H1 (cell line): Measurements from ENCODE around the gene CCSER2. TPM values are rescaled to one million over a fixed set of nuclear protein-coding genes. Genes with fewer than 3 reads are reported as not detected.

Source experiments
- CTCF ChIA-PET: fragments of 300-600 bp; sonication (Branson Sonifier 250); formaldehyde crosslinking; loops from one replicate; lab custom pipeline; 2021; ENCODE audit not compliant: partially characterized antibody; lab: Charles Lee
- POLR2A ChIA-PET: fragments of 300-600 bp; sonication (Branson Sonifier 250); formaldehyde crosslinking; loops from one replicate; lab custom pipeline; 2021; ENCODE audit warnings: inconsistent platforms; ENCODE audit not compliant: partially characterized antibody; lab: Charles Lee
- DNase-seq, 2 experiments: peaks; one replicate each; pipeline versions ENCODE4 v3.0.0 to v3.0.0-alpha.2; 2010 to 2022; ENCODE audit warnings: low spot score in 2 of 2, low read depth in 1 of 2, mixed read lengths in 1 of 2
- FAIRE-seq: peaks from 2 replicates; lab custom pipeline; 2011; peaks lifted over from hg19 to GRCh38; lab: Jason Lieb, UNC
- H2AFZ ChIP-seq: 2 replicates; pipeline ENCODE4 v1.8.1; 2012; ENCODE audit warnings: low read length, inconsistent platforms
- H2AK5ac ChIP-seq: 2 replicates; pipeline ENCODE4 v1.6.1; 2013; ENCODE audit warnings: low read depth, low read length
- H2BK120ac ChIP-seq: replicated peaks from 2 replicates; pipeline ENCODE3; 2013; ENCODE audit warnings: low read depth, low read length, inconsistent platforms
- H2BK12ac ChIP-seq: 2 replicates; pipeline ENCODE4 v1.6.1; 2013; ENCODE audit warnings: low read depth, low read length
- H2BK15ac ChIP-seq: 2 replicates; pipeline ENCODE4 v1.6.1; 2013; ENCODE audit warnings: low read length
- H2BK20ac ChIP-seq: 2 replicates; pipeline ENCODE4 v1.6.1; 2013; ENCODE audit warnings: low read length
- H2BK5ac ChIP-seq: 2 replicates; pipeline ENCODE4 v1.6.1; 2013; ENCODE audit warnings: low read depth, low read length
- H3K14ac ChIP-seq: 2 replicates; pipeline ENCODE4 v1.6.1; 2013; ENCODE audit warnings: inconsistent platforms; ENCODE audit not compliant: insufficient read length
- H3K18ac ChIP-seq: 2 replicates; pipeline ENCODE4 v1.6.1; 2013; ENCODE audit warnings: low read length; ENCODE audit errors: extremely low read depth
- H3K23ac ChIP-seq: 2 replicates; pipeline ENCODE4 v1.6.1; 2013; ENCODE audit warnings: inconsistent platforms; ENCODE audit not compliant: insufficient read length
- H3K23me2 ChIP-seq: 2 replicates; pipeline ENCODE4 v1.6.1; 2013; ENCODE audit warnings: low read depth, low read length
- H3K27ac ChIP-seq: 2 replicates; pipeline ENCODE4 v1.6.1; 2011; ENCODE audit warnings: low read depth, low read length, inconsistent platforms
- H3K27me3 ChIP-seq, 4 experiments: replicated peaks in 1 of 4; 1 replicate in 1 of 4; 2 replicates in 3 of 4; pipeline versions ENCODE4 v1.6.1 to v1.8.1; 2011 to 2013; ENCODE audit warnings: low read length in 3 of 4, mild to moderate bottlenecking in 3 of 4, inconsistent platforms in 2 of 4, mixed read lengths in 2 of 4, moderate library complexity in 1 of 4; ENCODE audit not compliant: control insufficient read depth in 3 of 4, insufficient read depth in 3 of 4; ENCODE audit errors: extremely low read depth in 1 of 4
- H3K36me3 ChIP-seq, 4 experiments: 2 replicates each; pipeline versions ENCODE4 v1.6.1 to v1.8.1; 2011 to 2013; ENCODE audit warnings: mild to moderate bottlenecking in 4 of 4, low read length in 3 of 4, moderate library complexity in 2 of 4, control low read depth in 1 of 4, inconsistent platforms in 1 of 4; ENCODE audit not compliant: insufficient read depth in 4 of 4, control insufficient read depth in 2 of 4
- H3K4ac ChIP-seq: replicated peaks from 2 replicates; pipeline ENCODE3; 2013; ENCODE audit warnings: low read length, low read depth, mixed read lengths, inconsistent platforms; ENCODE audit not compliant: insufficient read length
- H3K4me1 ChIP-seq, 4 experiments: replicated peaks in 1 of 4; 1 replicate in 1 of 4; 2 replicates in 3 of 4; pipeline versions ENCODE4 v1.6.1 to v1.8.1; 2011 to 2013; ENCODE audit warnings: low read length in 3 of 4, inconsistent platforms in 2 of 4, mixed read lengths in 1 of 4; ENCODE audit not compliant: insufficient read depth in 4 of 4, control insufficient read depth in 3 of 4
- H3K4me2 ChIP-seq, 2 experiments: 2 replicates each; pipeline versions ENCODE4 v1.6.1 to v1.8.1; 2011 to 2013; ENCODE audit warnings: low read depth in 2 of 2, low read length in 2 of 2, control low read depth in 1 of 2, inconsistent platforms in 1 of 2, mild to moderate bottlenecking in 1 of 2; ENCODE audit not compliant: insufficient read depth in 1 of 2
- H3K4me3 ChIP-seq, 4 experiments: fragments of 200-600, 300-600 bp in 1 of 4; sonication (generic), shearing (Covaris generic), sonication (Bioruptor Twin) in 1 of 4; 2 replicates each; pipeline versions ENCODE4 v1.5.1 to v1.8.1; 2011 to 2016; ENCODE audit warnings: low read length in 4 of 4, low read depth in 3 of 4, control low read depth in 2 of 4, inconsistent platforms in 2 of 4, mild to moderate bottlenecking in 2 of 4, mixed read lengths in 1 of 4, moderate library complexity in 1 of 4; ENCODE audit not compliant: insufficient read depth in 2 of 4; ENCODE audit errors: extremely low read depth in 1 of 4
- H3K56ac ChIP-seq: replicated peaks from 2 replicates; pipeline ENCODE3; 2013; ENCODE audit warnings: low read depth, mild to moderate bottlenecking, mixed read lengths, low read length, inconsistent platforms; ENCODE audit not compliant: insufficient read length
- H3K79me1 ChIP-seq: 2 replicates; pipeline ENCODE4 v1.6.1; 2013; ENCODE audit warnings: low read depth, low read length, control low read depth
- H3K79me2 ChIP-seq, 2 experiments: 2 replicates each; pipeline versions ENCODE4 v1.6.1 to v1.8.1; 2012 to 2013; ENCODE audit warnings: low read length in 2 of 2, mild to moderate bottlenecking in 2 of 2, inconsistent platforms in 1 of 2; ENCODE audit not compliant: insufficient read depth in 2 of 2, control insufficient read depth in 1 of 2
- H3K9ac ChIP-seq, 4 experiments: replicated peaks in 1 of 4; 1 replicate in 1 of 4; 2 replicates in 3 of 4; pipeline versions ENCODE4 v1.6.1 to v1.8.1; 2011 to 2013; ENCODE audit warnings: low read depth in 3 of 4, low read length in 3 of 4, control low read depth in 2 of 4, mild to moderate bottlenecking in 2 of 4, moderate library complexity in 2 of 4, inconsistent platforms in 1 of 4; ENCODE audit errors: extremely low read depth in 1 of 4
- H3K9me3 ChIP-seq, 2 experiments: 2 replicates each; pipeline versions ENCODE4 v1.6.1 to v1.8.1; 2012 to 2013; ENCODE audit warnings: mild to moderate bottlenecking in 2 of 2, moderate library complexity in 2 of 2, control low read depth in 1 of 2, inconsistent platforms in 1 of 2, low read depth in 1 of 2, low read length in 1 of 2, mixed read lengths in 1 of 2; ENCODE audit not compliant: insufficient read depth in 2 of 2
- H4K20me1 ChIP-seq, 2 experiments: replicated peaks in 1 of 2; 2 replicates each; pipeline versions ENCODE3 to v1.8.1; 2011 to 2013; ENCODE audit warnings: inconsistent platforms in 2 of 2, low read length in 2 of 2, mild to moderate bottlenecking in 1 of 2; ENCODE audit not compliant: insufficient read depth in 2 of 2, control insufficient read depth in 1 of 2
- H4K5ac ChIP-seq: 2 replicates; pipeline ENCODE4 v1.6.1; 2013; ENCODE audit warnings: low read length, low read depth, mixed read lengths, inconsistent platforms; ENCODE audit not compliant: insufficient read length
- H4K8ac ChIP-seq: 2 replicates; pipeline ENCODE4 v1.8.0; 2013; ENCODE audit warnings: mild to moderate bottlenecking, moderate library complexity, low read length, inconsistent platforms; ENCODE audit not compliant: insufficient read depth; ENCODE audit errors: extremely low read depth
- H4K91ac ChIP-seq: replicated peaks from 2 replicates; pipeline ENCODE3; 2013; ENCODE audit warnings: low read length, mixed read lengths, inconsistent platforms; ENCODE audit not compliant: insufficient read length
- CBX5 ChIP-seq: fragments of 300-800, 300-1000 bp; sonication (generic); IDR thresholded peaks from 2 replicates; pipeline ENCODE4 v1.7.1; 2016; ENCODE audit warnings: antibody characterized with exemption, low read length, low read depth
- CTCF ChIP-seq, 3 experiments: IDR thresholded peaks; 1 replicate in 2 of 3; 2 replicates in 1 of 3; pipeline versions ENCODE4 v1.5.1 to v1.6.1; 2011; ENCODE audit warnings: low read length in 3 of 3, mild to moderate bottlenecking in 3 of 3, inconsistent platforms in 2 of 3, low read depth in 1 of 3, moderate library complexity in 1 of 3; ENCODE audit not compliant: insufficient read depth in 1 of 3; ENCODE audit errors: control extremely low read depth in 1 of 3
- RAD21 ChIP-seq, 2 experiments: IDR thresholded peaks in 1 of 2; conservative IDR thresholded peaks in 1 of 2; 2 replicates each; pipeline ENCODE4 v1.6.1; 2011; ENCODE audit warnings: low read depth in 2 of 2, low read length in 2 of 2, improper control_type of control experiment in 1 of 2, inconsistent platforms in 1 of 2, mild to moderate bottlenecking in 1 of 2, moderate library complexity in 1 of 2
- WGBS, 2 experiments: shearing (Covaris generic) in 1 of 2; methylation state at CpG; one replicate each; pipeline versions ENCODE4 v1.1.6 to v1.1.7; 2013 to 2015; ENCODE audit warnings: low lambda C conversion rate in 2 of 2, mixed read lengths in 2 of 2, inconsistent platforms in 1 of 2, low coverage in 1 of 2, missing lambda C conversion rate in 1 of 2; ENCODE audit not compliant: insufficient replicate concordance in 2 of 2, insufficient coverage in 1 of 2, insufficient read length in 1 of 2; ENCODE audit errors: extremely low coverage in 1 of 2, missing lambda C conversion rate in 1 of 2; 5-methylcytosine and 5-hydroxymethylcytosine counted together
- polyA plus RNA-seq, 7 experiments: library from polyadenylated mRNA; depleted of rRNA in 3 of 7; stranded (reverse) in 5 of 7; unstranded in 2 of 7; fragments of >200 nt in 5 of 7; fragments of 200-250 nt in 2 of 7; gene quantifications; 1 replicate in 5 of 7; 2 replicates in 1 of 7; 4 replicates in 1 of 7; pipeline versions ENCODE4 v1.2.1 to v1.2.3, GENCODE V29; 2011 to 2013; ENCODE audit warnings: missing spikeins in 2 of 7, mixed read lengths in 2 of 7
- total RNA-seq: library from RNA; stranded (reverse); fragmentation: NEBNext Ultra II Directional; extraction: Animal tissue kit (Norgen Biotek cat#: 25700); gene quantifications from 2 replicates; pipeline ENCODE4 v1.2.1, GENCODE V29; 2021

The CCSER2 gene
- total and polyA plus RNA-seq, 2 of the 8 experiments (the other 6 are each of a cell fraction or from before 2014, with no cell fraction given), result 6.9 to 30.5 TPM

- H3K79me1 ChIP-seq, result no peaks in the 10 kb centered on the region
- TF ChIP-seq CTCF (IDR thresholded peaks at IDR 0.05; ENCODE audit: control extremely low read depth in 1 of 3, insufficient read depth in 1 of 3, low read depth in 1 of 3, low read length in 3 of 3), result peak; percentile 40 to 43 (median 43)
- peak; percentile 59 to 72 for TF ChIP-seq RAD21 (IDR thresholded peaks at IDR 0.05 in 1 of 2, conservative IDR thresholded peaks at IDR 0.05 in 1 of 2; ENCODE audit: low read depth in 2 of 2, low read length in 2 of 2)
- TF ChIP-seq CBX5, result no peak
- no peaks in the 10 kb centered on the region for H3K23me2 ChIP-seq
- no peak for FAIRE-seq
- no peak overlapping the region for H2AFZ ChIP-seq
- no peaks in the 10 kb centered on the region for H4K20me1 ChIP-seq
- no peak overlapping the region for H3K4ac ChIP-seq
- no peak overlapping the region for H3K18ac ChIP-seq
- no peak overlapping the region for H4K91ac ChIP-seq
- H2BK12ac ChIP-seq, result no peak overlapping the region
- H2BK120ac ChIP-seq, result no peak overlapping the region
- H4K8ac ChIP-seq, result no peak overlapping the region
- H3K9me3 ChIP-seq, result no peaks in the 10 kb centered on the region
- H3K79me2 ChIP-seq, result no peaks in the 10 kb centered on the region
- DNase-seq, result no peak
- H3K4me2 ChIP-seq, result no peak overlapping the region
- H2BK15ac ChIP-seq, result no peak overlapping the region
- H3K9ac ChIP-seq, result no peak overlapping the region
- H3K36me3 ChIP-seq, result no peaks in the 10 kb centered on the region
- ChIA-PET CTCF (interaction anchor here (0.8 to 26.4 kb wide), 22 partner anchors 8 to 340 kb away, joined by 3 to 558 read pairs (median 4); no protein-coding TSS in a partner anchor), POLR2A (no interaction called here)
- no peaks in the 10 kb centered on the region for H3K27me3 ChIP-seq
- no peak overlapping the region for H3K23ac ChIP-seq
- no peak overlapping the region for H3K4me3 ChIP-seq
- H3K27ac ChIP-seq, result no peak overlapping the region
- H2BK5ac ChIP-seq, result no peak overlapping the region
- H4K5ac ChIP-seq, result no peak overlapping the region
- H3K4me1 ChIP-seq, result no peaks in the 10 kb centered on the region
- H2AK5ac ChIP-seq, result no peak overlapping the region
- H3K14ac ChIP-seq, result no peak overlapping the region
- WGBS, 2 experiments, result 95% methylated on average over 3 of the region's 3 CpGs; no CpG with 5 or more reads in 1 of the 2 experiments
- no peak overlapping the region for H2BK20ac ChIP-seq
- H3K56ac ChIP-seq, result no peak overlapping the region
Measured at GRCh38 chr10:84552478-84552877, 224.1 kb downstream of the CCSER2 start.
